ENCODE results near the gene ZHX3. TPM values are rescaled to one million over a fixed set of nuclear protein-coding genes. Genes with fewer than 3 reads are reported as not detected.

The ZHX3 gene
- total RNA-seq, 2 donors from 2014 or later, result 19.9 to 25.6 TPM

DNA sequence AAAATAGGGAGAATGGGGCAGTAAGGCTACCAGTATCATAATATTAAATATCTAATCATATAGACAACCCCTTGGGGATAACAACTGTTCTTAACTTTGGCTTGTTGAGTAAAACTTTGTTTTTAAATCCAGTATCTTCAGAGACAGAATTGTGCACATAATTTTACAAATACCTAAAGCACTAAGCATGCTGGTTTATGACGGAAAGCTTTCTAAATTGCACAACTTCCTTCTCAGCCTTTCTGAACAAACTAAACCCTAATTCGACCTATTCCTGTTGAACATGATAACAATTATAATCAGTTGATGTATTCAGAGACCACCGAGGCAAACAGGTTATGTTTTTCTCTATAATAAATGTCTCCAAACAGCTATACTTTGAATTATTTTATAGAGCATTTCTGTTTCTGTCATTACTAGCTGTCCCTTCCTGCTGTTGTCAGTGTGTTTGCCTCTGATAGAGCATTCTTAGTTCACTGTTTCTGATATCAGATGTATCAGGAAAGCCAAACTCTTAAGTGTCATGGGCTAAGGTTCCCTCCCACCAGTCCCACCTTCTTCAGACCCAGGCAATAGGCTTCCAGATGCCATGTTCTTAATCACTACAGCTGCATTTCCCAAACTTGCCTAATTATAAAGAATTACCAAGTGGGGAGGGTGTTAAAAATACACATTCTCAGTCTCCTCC is 8.7 kb downstream of the ZHX3 start:
- no peak overlapping the region for H3K9ac ChIP-seq (ENCODE audit: low read depth in 2 of 2, low read length in 2 of 2)
- intact Hi-C loops (cut with DNase I), result no loop called here

GRCh38 chr20:41308290-41308711 is 9.2 kb downstream of the ZHX3 start:
- Histone ChIP-seq H3K9ac (ENCODE audit: low read depth in 2 of 2, low read length in 2 of 2) (no peak overlapping the region), H3K4me1 (no peaks in the 10 kb centered on the region), H3K36me3 (no peaks in the 10 kb centered on the region), H3K27ac (no peak overlapping the region), H3K9me3 (no peaks in the 10 kb centered on the region), H3K27me3 (no peaks in the 10 kb centered on the region), H3K4me3 (no peak overlapping the region)
- intact Hi-C loops (cut with DNase I), result no loop called here
- TF ChIP-seq, protein P1, sequence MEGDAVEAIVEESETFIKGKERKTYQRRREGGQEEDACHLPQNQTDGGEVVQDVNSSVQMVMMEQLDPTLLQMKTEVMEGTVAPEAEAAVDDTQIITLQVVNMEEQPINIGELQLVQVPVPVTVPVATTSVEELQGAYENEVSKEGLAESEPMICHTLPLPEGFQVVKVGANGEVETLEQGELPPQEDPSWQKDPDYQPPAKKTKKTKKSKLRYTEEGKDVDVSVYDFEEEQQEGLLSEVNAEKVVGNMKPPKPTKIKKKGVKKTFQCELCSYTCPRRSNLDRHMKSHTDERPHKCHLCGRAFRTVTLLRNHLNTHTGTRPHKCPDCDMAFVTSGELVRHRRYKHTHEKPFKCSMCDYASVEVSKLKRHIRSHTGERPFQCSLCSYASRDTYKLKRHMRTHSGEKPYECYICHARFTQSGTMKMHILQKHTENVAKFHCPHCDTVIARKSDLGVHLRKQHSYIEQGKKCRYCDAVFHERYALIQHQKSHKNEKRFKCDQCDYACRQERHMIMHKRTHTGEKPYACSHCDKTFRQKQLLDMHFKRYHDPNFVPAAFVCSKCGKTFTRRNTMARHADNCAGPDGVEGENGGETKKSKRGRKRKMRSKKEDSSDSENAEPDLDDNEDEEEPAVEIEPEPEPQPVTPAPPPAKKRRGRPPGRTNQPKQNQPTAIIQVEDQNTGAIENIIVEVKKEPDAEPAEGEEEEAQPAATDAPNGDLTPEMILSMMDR (IDR thresholded peaks at IDR 0.05), result no peak
- no peak for DNase-seq

More for the DNA sequence above, 8.7 kb downstream of the ZHX3 start:
- no peaks in the 10 kb centered on the region for H3K4me1 ChIP-seq
- H3K27ac ChIP-seq, result no peak overlapping the region
- no peaks in the 10 kb centered on the region for H3K27me3 ChIP-seq
- no peaks in the 10 kb centered on the region for H3K9me3 ChIP-seq
- no peaks in the 10 kb centered on the region for H3K36me3 ChIP-seq
- H3K4me3 ChIP-seq, result no peak overlapping the region
- no peak for DNase-seq
- TF ChIP-seq, protein P1 (IDR thresholded peaks at IDR 0.05), result no peak

DNA sequence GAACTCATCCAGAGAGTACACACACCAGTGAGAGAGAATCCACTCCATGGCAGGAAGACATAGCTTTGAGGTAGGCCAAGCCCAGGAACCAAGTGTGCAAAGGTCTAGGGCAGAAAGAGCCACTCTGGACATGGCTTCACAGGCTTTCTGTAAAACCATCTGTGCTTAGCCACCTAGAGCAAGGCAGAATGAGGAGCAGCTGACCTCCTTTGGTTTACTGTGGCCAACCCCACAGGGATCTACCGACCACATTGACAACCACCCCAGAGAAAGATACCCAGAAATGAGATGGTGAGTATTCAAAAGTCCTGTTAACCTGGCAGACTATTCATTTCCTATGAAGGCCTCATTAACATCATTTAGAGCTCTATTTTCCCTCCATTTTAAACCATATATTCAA is 10.5 kb downstream of the ZHX3 start:
- no peak for DNase-seq
- Histone ChIP-seq H3K9me3 (no peaks in the 10 kb centered on the region), H3K36me3 (no peaks in the 10 kb centered on the region), H3K27ac (no peak overlapping the region), H3K27me3 (no peaks in the 10 kb centered on the region), H3K4me1 (no peaks in the 10 kb centered on the region), H3K9ac (ENCODE audit: low read depth in 2 of 2, low read length in 2 of 2) (no peak overlapping the region), H3K4me3 (no peak overlapping the region)
- intact Hi-C loops (cut with DNase I), result no loop called here
- TF ChIP-seq, protein P1 (IDR thresholded peaks at IDR 0.05), result no peak

- TF ChIP-seq, protein P1 (IDR thresholded peaks at IDR 0.05), result no peak
- no peak for DNase-seq
- intact Hi-C loops (cut with DNase I), result no loop called here
- no peaks in the 10 kb centered on the region for H3K9me3 ChIP-seq
- H3K27ac ChIP-seq, result no peak overlapping the region
- no peaks in the 10 kb centered on the region for H3K27me3 ChIP-seq
- no peak overlapping the region for H3K4me3 ChIP-seq
- H3K36me3 ChIP-seq, result no peaks in the 10 kb centered on the region
- H3K9ac ChIP-seq (ENCODE audit: low read depth in 2 of 2, low read length in 2 of 2), result no peak overlapping the region
- no peaks in the 10 kb centered on the region for H3K4me1 ChIP-seq
Observed at GRCh38 chr20:41306061-41306727, 11.3 kb downstream of the ZHX3 start.

GRCh38 chr20:41304424-41305079 is 13.0 kb downstream of the ZHX3 start:
- Histone ChIP-seq H3K36me3 (no peaks in the 10 kb centered on the region), H3K27ac (no peak overlapping the region), H3K9me3 (no peaks in the 10 kb centered on the region), H3K27me3 (no peaks in the 10 kb centered on the region), H3K9ac (ENCODE audit: low read depth in 2 of 2, low read length in 2 of 2) (no peak overlapping the region), H3K4me1 (no peaks in the 10 kb centered on the region), H3K4me3 (no peak overlapping the region)
- intact Hi-C loops (cut with DNase I), result no loop called here
- TF ChIP-seq, protein P1 (IDR thresholded peaks at IDR 0.05), result no peak
- DNase-seq, result no peak

All from colonic mucosa (tissue), 4 donors.